PFSK-1 (cell line): Measurements from ENCODE around the gene NEB.

ENCODE experiments used
- POLR2AphosphoS5 ChIP-seq: IDR thresholded peaks from 2 replicates; pipeline ENCODE4 v1.6.1; 2012; ENCODE audit warnings: low read depth, mild to moderate bottlenecking, control low read depth, low read length, moderate library complexity
- REST ChIP-seq, 2 experiments: IDR thresholded peaks; 2 replicates each; pipeline versions ENCODE4 v1.6.1 to v1.8.0; 2011 to 2012; ENCODE audit warnings: low read depth in 2 of 2, low read length in 2 of 2, control low read depth in 1 of 2, inconsistent platforms in 1 of 2, mild to moderate bottlenecking in 1 of 2, moderate library complexity in 1 of 2; ENCODE audit not compliant: insufficient read depth in 1 of 2
- TAF1 ChIP-seq: IDR thresholded peaks from 2 replicates; pipeline ENCODE4 v1.6.1; 2012; ENCODE audit warnings: low read length, control low read depth, borderline replicate concordance; ENCODE audit not compliant: insufficient read depth

GRCh38 chr2:151781642-151782041 lies 47.4 kb upstream of the NEB start:
- TF ChIP-seq POLR2AphosphoS5, result no peak
- no peak for TF ChIP-seq TAF1
- no peak for TF ChIP-seq REST (IDR thresholded peaks at IDR 0.05; ENCODE audit: insufficient read depth in 1 of 2, low read depth in 2 of 2, low read length in 2 of 2)
